Kidney (tissue), 14 donors: Measurements from ENCODE around the gene ATP6V1G2. TPM values are rescaled to one million over a fixed set of nuclear protein-coding genes. Genes with fewer than 3 reads are reported as not detected.

ENCODE experiments used
- DNase-seq, 5 donors: peaks; one replicate each; pipeline ENCODE4 v3.0.0-alpha.2; 2013 to 2020
- FAIRE-seq: peaks from 2 replicates; lab custom pipeline; 2012; peaks lifted over from hg19 to GRCh38; lab: Jason Lieb, UNC
- H3K27ac ChIP-seq, 2 donors: one replicate each; pipeline ENCODE4 v1.7.0; 2013; ENCODE audit warnings: low read depth in 2 of 2, low read length in 2 of 2, inconsistent platforms in 1 of 2
- H3K27me3 ChIP-seq: one replicate; pipeline ENCODE4 v1.7.1; 2013; ENCODE audit warnings: low read length, inconsistent platforms; ENCODE audit not compliant: control insufficient read depth, insufficient read depth
- H3K36me3 ChIP-seq, 3 donors: one replicate each; pipeline versions ENCODE4 v1.7.0 to v1.7.1; 2013; ENCODE audit warnings: low read length in 3 of 3, control low read depth in 1 of 3, inconsistent platforms in 1 of 3; ENCODE audit not compliant: insufficient read depth in 3 of 3, control insufficient read depth in 2 of 3
- H3K4me1 ChIP-seq, 3 donors: one replicate each; pipeline versions ENCODE4 v1.7.0 to v1.7.1; 2013; ENCODE audit warnings: low read length in 3 of 3, inconsistent platforms in 1 of 3, low read depth in 1 of 3; ENCODE audit not compliant: control insufficient read depth in 2 of 3, insufficient read depth in 2 of 3
- H3K4me3 ChIP-seq, 3 donors: one replicate each; pipeline versions ENCODE4 v1.7.0 to v1.8.1; 2013; ENCODE audit warnings: low read length in 3 of 3, control low read depth in 1 of 3, inconsistent platforms in 1 of 3
- H3K9ac ChIP-seq, 3 donors: one replicate each; pipeline versions ENCODE4 v1.7.0 to v1.7.1; 2013; ENCODE audit warnings: low read length in 3 of 3, control low read depth in 1 of 3, inconsistent platforms in 1 of 3
- H3K9me3 ChIP-seq, 3 donors: one replicate each; pipeline versions ENCODE4 v1.7.0 to v1.7.1; 2013; ENCODE audit warnings: low read length in 3 of 3, control low read depth in 1 of 3, inconsistent platforms in 1 of 3; ENCODE audit not compliant: control insufficient read depth in 2 of 3, insufficient read depth in 1 of 3
- intact Hi-C: fragments of 100-400 bp; cut with DNase I; formaldehyde crosslinking; loops from one replicate; pipeline ENCODE4 v1.11.1; 2022
- polyA plus RNA-seq: library from polyadenylated mRNA; stranded (reverse); fragments of 350-450 nt; fragmentation: Illumina TruSeq; extraction: RNeasy Lipid Tissue Mini Kit (QIAGEN cat#74804); gene quantifications from one replicate; pipeline ENCODE4 v1.2.3, GENCODE V29; 2014; ENCODE audit warnings: low read depth, low replicate concordance; ENCODE audit not compliant: insufficient read depth
- total RNA-seq: library from RNA; stranded (reverse); fragmentation: NEBNext Ultra II Directional; extraction: Animal tissue kit (Norgen Biotek cat#: 25700); gene quantifications from one replicate; pipeline ENCODE4 v1.2.1, GENCODE V29; 2021
- TF ChIP-seq, protein P1 (sequence below): IDR thresholded peaks from 3 replicates; pipeline ENCODE4 v1.5.1; 2012; ENCODE audit warnings: mild to moderate bottlenecking, moderate library complexity, borderline replicate concordance; ENCODE audit not compliant: insufficient read depth; ENCODE audit errors: extremely low read depth
- donor health status: control.
- donor health status: control.
- donor health status: control.
- donor health status: control.
- donor health status: control.
- donor health status: DM: yes; HTN: yes; CAD: no.
- donor health status: Normal renal cell carcinoma (clear cell type).

Gene ATP6V1G2
- total and polyA plus RNA-seq, 2 donors from 2014 or later, result 1.2 to 6.0 TPM

DNA sequence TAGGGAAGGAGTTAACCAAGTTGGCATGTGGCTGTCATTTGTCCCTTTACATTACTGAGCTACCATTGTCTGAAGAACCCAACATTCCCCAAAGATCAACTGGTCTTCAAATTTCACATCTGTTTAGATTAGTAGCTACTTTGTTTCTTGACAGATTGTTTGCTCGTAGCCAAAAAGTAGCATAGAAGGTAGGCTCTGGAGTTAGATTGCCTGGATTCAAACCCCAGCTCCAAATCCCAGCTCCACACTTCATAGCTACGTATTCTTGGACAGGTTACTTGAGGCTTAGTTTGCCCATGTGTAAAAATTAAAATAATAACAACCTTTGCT lies 2.1 kb upstream of the ATP6V1G2 start:
- Histone ChIP-seq H3K9ac (peak overlapping the region in 2 of 3 donors; percentile 63 to 87), H3K9me3 (no peaks in the 10 kb centered on the region), H3K4me3 (peak overlapping the region in 1 of 3 donors; percentile 64), H3K36me3 (peaks cover 0 to 10% (median 5%) of the 10 kb centered on the region in 3 donors), H3K4me1 (peaks cover 0 to 14% (median 7%) of the 10 kb centered on the region in 3 donors), H3K27ac (no peak overlapping the region), H3K27me3 (no peaks in the 10 kb centered on the region)
- TF ChIP-seq, protein P1, sequence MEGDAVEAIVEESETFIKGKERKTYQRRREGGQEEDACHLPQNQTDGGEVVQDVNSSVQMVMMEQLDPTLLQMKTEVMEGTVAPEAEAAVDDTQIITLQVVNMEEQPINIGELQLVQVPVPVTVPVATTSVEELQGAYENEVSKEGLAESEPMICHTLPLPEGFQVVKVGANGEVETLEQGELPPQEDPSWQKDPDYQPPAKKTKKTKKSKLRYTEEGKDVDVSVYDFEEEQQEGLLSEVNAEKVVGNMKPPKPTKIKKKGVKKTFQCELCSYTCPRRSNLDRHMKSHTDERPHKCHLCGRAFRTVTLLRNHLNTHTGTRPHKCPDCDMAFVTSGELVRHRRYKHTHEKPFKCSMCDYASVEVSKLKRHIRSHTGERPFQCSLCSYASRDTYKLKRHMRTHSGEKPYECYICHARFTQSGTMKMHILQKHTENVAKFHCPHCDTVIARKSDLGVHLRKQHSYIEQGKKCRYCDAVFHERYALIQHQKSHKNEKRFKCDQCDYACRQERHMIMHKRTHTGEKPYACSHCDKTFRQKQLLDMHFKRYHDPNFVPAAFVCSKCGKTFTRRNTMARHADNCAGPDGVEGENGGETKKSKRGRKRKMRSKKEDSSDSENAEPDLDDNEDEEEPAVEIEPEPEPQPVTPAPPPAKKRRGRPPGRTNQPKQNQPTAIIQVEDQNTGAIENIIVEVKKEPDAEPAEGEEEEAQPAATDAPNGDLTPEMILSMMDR, result no peak
- FAIRE-seq, result no peak
- intact Hi-C loops, result no loop called here
- DNase-seq, result no peak

DNA sequence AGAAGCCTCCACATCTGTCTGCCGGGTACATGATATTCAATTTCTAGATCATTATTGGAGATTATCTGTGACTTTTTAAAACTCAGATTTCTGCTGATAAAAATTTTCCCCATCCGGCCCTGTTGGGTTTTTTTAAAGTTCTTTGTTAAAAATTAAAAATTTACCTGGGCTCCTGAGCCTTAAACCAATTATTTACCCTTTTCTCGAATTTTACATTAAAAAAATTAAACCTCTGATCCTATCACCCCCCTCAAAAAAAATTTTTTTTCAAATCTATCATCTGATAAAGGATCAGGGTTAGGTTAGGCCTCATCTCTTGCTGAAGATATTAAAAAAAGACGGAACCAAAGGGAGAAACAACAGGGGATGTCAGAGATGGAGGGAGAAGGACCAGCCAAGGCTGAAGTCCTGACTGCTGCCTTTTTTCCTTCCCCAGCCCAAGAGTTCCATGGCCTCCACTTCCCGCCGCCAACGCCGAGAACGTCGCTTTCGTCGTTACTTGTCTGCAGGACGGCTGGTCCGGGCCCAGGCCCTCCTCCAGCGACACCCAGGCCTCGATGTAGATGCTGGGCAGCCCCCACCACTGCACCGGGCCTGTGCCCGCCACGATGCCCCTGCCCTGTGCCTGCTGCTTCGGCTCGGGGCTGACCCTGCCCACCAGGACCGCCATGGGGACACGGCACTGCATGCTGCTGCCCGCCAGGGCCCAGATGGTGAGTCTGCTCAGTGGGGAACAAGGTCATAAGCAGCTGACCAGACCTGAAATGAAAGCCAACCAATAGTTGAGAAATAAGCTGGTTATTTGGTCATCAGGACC lies 1.5 kb upstream of the ATP6V1G2 start:
- peaks cover 0 to 14% (median 9%) of the 10 kb centered on the region in 3 donors for H3K4me1 ChIP-seq
- peak overlapping the region; percentile 47 to 89 (median 64) for H3K4me3 ChIP-seq
- H3K36me3 ChIP-seq, result peaks cover 0 to 10% (median 5%) of the 10 kb centered on the region in 3 donors
- H3K27me3 ChIP-seq, result no peaks in the 10 kb centered on the region
- no peaks in the 10 kb centered on the region for H3K9me3 ChIP-seq
- intact Hi-C loops, result no loop called here
- TF ChIP-seq, protein P1, result no peak
- H3K9ac ChIP-seq, result peak overlapping the region; percentile 1 to 87 (median 49)
- peak in 2 of 5 donors; percentile 70 to 87 for DNase-seq
- H3K27ac ChIP-seq, result peak overlapping the region; percentile 73 to 90
- no peak for FAIRE-seq

DNA sequence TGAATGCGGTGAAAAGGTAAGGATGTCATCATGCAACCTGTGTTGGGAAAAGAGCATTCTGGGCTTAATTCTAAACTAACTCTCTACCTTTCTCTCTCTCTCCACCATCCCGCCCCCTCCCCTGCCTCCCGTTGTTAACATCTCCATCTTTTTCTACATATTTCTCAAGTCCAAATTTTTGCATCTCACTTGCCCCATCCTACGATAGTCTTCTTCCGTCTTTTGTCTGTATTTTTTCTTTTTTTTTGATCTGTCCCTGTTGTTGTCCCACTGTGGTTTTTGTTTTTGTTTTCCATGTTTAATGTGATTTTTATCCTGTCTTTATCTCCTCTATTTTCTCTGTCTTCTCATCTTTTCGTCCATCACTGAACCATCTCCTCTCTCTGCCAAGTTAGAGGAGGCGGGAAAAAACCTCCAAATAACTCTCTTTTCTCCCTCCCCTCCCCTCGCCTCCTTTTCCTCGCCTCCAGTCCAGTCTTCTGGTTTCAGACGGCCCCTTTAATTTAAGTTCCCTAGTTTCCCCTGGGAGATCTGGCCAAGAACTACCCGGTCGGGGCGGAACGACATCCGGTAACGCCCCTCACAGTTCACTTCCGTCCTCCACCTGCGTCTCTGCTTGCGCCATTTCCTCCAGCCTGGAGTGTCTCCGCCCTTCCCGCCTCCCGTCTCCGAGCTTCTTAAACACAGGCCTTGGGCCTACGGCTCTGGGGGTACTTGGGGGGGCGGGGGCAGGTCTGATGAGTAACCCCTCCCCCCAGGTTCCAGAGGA lies 734 bp upstream of the ATP6V1G2 start, which contains the start of gene NFKBIL1:
Gene NFKBIL1, plus strand, starts transcription at position 651 of the 769 bp plus-strand sequence. Its CDS starts 87 bp downstream, at position 738.
- peaks cover 0 to 14% (median 10%) of the 10 kb centered on the region in 3 donors for H3K4me1 ChIP-seq
- H3K4me3 ChIP-seq, result peak within 1 kb of the TSS; percentile 64 to 89 (median 76)
- H3K27ac ChIP-seq, result peak within 1 kb of the TSS; percentile 73 to 90
- intact Hi-C loops, result no loop called here
- H3K9ac ChIP-seq, result peak within 1 kb of the TSS; percentile 11 to 87 (median 71)
- TF ChIP-seq, protein P1, result peak; percentile 6
- H3K27me3 ChIP-seq, result no peaks in the 10 kb centered on the region
- peak; percentile 96 to 99 (median 97) for DNase-seq
- FAIRE-seq, result peak; percentile 51
- no peaks in the 10 kb centered on the region for H3K9me3 ChIP-seq
- H3K36me3 ChIP-seq, result peaks cover 0 to 10% (median 5%) of the 10 kb centered on the region in 3 donors
